HG02763 (cell line): ENCODE data around the gene DCLRE1C.
"Not testable (repeated sequence)": the region's sequence is repeated elsewhere in the genome, so short reads cannot be mapped to it uniquely, and the experiment has no call there.

Experiments used
- ATAC-seq: cut with Tn5 transposase; IDR thresholded peaks from one replicate; pipeline ENCODE4 v1.9.1; 2021; ENCODE audit warnings: mild to moderate bottlenecking, moderate library complexity; ENCODE audit not compliant: unreplicated experiment

Gene DCLRE1C

DNA sequence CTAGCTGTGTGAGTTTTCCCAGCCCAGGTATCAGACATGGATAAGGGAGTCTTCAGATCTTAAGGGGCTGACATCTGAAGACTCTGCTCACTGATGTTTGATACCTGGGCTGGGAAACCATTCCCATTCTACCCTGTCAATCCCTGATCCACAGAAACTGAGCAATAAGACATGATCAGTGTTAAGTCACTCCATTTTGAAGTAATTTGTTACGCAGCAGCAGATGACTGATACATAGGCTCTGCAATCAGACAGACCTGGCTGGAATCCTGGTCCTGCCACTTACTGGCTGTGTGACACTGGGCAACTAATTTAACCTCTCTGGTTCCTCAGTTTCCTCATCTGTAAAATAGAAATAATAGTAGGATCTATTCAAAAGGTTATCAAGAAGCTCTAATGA is 6.6 kb downstream of the DCLRE1C start:
- ATAC-seq: no peak

- no peak for ATAC-seq
Measured at GRCh38 chr10:14945108-14945507, 8.8 kb downstream of the DCLRE1C start.

DNA sequence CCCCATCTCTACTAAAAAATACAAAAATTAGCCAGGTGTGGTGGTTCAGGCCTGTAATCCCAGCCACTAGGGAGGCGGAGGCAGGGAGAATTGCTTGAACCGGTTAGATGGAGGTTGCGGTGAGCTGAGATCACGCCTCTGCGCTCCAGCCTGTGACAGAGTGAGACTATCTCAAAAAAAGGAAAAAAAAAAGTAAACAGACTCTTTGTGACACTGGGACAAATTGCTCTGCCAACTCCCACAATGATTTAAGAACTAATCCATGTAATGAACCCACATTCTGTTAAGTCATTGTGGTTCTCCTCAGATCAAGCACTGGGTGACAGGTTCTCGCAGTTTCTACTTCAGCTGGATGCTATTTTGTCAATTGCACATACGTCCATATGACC is 11.0 kb downstream of the DCLRE1C start:
- not testable (repeated sequence) for ATAC-seq

DNA sequence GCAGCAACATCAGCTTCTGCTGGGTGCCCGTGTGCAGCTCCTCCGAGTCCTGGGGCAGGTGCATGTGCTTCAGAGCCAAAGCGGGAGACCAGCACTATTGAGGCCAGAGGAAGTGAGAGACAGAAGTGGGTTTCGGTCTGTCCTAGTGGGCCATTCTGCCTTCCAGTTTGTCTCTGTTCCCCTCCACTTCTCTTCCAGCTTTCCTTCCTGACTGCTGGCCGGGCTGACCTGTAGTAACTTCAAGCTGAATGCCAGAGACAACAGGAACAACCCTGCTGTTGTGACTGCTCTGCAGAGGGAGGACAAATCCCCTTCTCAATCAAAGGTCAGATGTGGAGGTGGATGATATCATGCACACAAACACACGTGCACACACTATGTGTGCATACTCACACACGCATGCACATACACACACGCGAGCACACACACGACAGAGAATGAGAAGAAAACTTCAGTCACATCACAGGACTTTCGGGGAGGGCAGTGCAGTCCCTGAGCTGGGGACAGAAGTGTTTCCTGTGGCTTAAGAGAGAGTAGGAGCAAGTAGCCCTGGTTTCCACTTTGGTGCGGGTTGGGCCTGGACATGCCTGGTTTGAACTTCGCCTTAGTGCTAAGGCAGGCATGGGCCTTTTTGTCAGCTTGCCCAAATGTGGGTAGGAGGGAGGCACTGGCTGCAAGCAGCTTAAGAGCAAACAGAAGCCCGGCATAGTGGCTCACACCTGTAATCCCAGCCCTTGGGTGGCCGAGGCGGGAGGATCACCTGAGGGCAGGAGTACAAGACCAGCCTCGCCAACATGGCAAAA is 11.5 kb downstream of the DCLRE1C start:
- ATAC-seq: peak; percentile 88

DNA sequence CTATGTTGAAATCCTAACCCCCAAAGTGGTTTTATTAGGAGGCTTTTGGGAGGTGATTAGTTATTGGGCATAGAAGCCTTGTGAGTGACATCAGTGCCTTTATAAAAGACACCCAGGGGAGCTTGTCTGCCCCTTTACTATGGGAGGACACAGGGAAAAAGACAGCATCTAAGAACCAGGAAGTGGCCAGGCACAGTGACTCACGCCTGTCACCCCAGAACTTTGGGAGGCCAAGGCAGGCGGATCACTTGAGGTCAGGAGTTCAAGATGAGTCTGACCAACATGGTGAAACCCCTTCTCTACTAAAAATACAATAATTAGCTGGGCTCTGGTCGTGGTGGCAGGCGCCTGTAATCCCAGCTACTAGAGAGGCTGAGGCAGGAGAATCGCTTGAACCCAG is 14.9 kb downstream of the DCLRE1C start:
- not testable (repeated sequence) for ATAC-seq

DNA sequence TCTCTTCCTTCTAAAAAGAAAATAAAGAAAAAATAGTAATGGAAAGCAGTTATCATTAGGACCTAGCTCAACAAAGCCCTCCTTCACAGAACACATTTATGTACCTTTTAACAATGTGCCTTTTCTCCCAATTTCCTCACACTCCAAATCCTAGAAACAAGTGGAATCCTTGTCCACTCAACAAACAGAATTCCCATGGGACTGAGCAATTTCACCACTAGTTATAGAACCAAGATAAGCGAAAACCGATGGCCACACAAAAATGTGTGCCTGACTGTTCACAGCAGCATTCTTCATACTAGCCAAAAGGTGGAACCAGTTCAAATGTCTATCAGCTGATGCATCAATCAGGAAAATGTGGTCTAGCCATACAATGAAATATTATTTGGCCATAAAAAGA is 17.3 kb downstream of the DCLRE1C start:
- no peak for ATAC-seq

DNA sequence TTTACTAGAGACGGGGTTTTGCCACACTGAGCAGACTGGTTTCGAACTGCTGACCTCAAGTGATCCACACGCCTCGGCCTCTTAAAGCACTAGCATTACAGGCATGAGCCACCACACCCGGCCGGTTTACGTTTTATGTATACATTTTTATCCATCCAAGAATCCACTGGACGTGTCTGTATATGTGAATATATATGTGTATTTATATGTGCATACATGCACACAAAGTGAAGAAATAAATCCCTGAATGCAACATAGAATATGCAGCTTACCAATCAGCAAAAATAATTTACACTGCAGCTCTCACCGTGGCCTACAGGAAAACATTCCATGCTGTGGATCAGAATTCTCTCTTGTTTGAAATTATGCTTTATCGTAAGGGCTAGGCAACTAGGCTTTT is 23.3 kb downstream of the DCLRE1C start:
- ATAC-seq: no peak

- peak; percentile 94 for ATAC-seq
Measured at GRCh38 chr10:14926722-14927416, 27.0 kb downstream of the DCLRE1C start.

- peak; percentile 13 for ATAC-seq
Measured at GRCh38 chr10:14926061-14926470, 27.8 kb downstream of the DCLRE1C start.

DNA sequence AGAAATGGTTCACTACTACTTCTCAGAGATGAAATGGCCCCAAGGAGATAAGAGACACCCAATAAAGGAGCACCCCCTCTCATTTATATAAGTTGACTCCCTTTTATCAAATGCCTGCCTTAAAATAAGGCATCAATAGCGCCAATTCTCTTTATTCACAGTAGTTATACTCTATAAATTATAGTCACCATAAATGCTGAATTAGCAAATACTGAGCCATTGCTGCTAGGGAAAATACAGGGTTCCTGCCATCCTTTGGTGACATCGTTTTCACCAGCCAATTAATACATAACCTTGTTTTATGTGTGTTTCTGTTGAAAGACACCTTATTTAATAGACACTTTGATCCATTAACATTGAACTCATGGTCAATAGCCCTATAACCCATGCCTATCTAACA is 28.6 kb downstream of the DCLRE1C start:
- no peak for ATAC-seq

DNA sequence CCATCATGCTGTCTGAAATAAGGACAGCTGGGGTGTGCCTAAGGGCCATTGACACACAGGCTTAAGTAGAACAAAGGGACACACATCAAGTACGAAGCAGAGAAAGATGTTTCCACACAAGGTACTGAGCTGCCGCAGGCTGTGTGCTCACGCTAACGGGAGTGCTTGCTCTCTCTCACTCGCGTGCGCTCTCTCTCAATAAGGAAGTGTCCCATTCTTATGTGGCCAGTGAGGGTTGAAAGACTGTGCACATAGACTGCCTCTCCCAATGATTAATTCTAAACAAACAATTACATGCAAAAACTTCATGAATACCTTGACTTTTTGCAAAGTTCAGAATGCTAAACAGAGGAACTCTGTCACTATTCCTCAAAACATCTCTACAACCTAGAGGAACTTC is 29.9 kb downstream of the DCLRE1C start:
- ATAC-seq: no peak

DNA sequence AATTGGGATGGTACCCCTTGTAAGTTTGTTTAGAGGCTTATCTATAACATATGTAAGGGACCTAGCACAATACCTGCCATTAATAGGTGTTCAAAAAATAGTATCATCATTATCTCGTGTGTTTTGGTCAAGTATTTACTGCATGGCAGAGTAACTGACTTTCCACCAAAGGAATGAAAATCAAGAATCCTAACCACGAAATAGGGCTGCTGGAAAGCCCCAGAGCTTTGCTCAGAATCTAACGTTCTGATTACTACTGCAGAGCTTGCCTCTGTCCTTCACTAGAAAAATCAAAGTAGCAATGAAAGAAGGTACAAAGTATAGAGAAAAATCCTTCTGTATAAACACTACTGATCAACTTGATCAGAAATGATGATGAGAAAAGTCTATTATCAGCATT is 34.9 kb downstream of the DCLRE1C start:
- no peak for ATAC-seq

- no peak for ATAC-seq
Measured at GRCh38 chr10:14917827-14918226, 36.1 kb downstream of the DCLRE1C start.

DNA sequence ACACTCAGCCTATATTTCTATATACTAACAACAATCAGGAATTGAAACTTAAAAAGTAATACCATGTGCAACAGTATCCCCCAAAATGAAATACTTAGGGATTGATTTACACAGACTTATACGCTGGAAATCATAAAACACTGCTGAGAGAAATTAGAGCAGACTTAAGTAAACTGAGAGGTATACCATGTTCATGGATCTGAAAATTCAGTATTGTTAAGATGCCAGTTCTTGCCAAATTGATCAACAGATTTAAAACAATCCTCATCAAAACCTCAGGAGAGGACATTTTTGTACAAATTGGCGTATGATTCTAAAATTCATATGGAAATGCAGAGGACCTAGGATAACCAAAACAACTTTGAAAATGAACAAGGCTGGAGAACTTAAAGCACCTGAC is 37.3 kb downstream of the DCLRE1C start:
- no peak for ATAC-seq

DNA sequence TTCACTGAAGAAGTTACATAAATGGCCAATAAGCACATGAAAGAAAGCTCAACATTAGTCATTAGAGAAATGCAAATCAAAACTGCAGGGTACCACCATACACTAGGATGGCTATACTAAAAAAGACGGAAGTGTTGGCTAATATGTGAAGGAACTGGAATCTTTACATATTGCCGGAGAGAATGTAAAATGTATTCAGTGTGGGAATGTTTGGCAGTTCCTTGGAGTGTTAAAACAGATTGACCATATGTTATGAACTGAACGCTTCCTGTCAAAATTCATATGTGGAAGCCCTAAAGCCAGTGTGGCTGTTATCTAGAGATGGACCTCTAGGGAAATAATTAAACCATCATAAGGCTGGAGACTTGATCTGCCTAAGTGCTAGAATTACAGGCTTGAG is 42.1 kb downstream of the DCLRE1C start:
- ATAC-seq: no peak

- no peak for ATAC-seq
Measured at GRCh38 chr10:14910953-14911352, 42.9 kb downstream of the DCLRE1C start.

DNA sequence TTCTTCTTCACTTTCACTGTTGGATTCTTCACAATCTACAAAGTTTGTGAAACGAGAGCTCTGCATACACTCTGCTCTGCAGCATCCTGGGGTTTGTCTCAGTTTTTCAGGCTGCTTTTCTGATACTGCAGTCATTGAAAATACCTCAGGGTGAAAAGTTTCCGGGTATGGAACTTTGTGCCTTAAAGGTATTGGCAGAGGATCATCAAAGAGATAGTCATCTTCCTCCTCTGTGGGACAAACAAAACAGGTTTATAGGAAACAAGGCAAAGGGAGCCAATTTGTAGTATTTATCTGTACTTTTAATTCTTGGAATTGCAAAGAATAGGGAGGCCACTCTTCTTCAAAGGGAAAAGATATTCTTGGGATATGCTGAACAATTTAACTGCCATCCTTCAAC is 44.8 kb downstream of the DCLRE1C start:
- no peak for ATAC-seq

DNA sequence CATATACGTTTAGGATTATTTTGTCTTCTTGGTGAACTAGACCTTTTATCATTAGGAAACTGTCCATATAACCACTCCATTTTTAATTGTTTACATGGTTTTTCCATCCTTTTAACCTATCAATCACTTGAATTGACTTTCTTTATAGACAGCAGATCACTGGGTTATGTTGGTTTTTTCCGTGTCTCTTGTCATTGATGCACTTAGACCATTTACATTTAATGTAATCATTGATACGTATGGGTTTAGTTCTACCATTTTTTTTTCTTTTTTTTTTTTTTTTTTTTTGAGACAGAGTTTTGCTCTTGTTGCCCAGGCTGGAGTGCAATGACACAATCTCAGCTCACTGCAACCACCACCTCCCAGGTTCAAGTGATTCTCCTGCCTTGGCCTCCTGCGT is 46.3 kb downstream of the DCLRE1C start:
- ATAC-seq: not testable (repeated sequence)

DNA sequence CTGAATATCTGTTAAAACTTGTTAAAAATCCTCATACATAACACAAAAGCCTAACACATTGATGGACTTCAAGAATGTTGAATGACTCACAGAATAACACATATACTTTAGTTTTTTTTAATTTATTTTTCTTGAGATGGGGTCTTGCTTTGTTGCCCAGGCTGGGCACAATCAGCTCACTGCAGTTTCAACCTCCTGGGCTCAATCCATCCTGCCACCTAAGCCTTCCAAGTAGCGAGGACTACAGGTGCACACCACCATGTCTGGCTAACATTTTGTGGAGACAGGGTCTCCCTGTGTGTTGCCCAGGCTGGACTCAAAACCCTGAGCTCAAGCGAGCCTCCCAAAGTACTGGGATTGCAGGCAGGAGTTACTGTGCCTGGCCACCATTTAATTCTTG is 47.1 kb downstream of the DCLRE1C start:
- no peak for ATAC-seq

GRCh38 chr10:14905890-14906289 is 48.0 kb downstream of the DCLRE1C start:
- no peak for ATAC-seq

GRCh38 chr10:14904864-14905263 is 49.0 kb downstream of the DCLRE1C start:
- no peak for ATAC-seq

DNA sequence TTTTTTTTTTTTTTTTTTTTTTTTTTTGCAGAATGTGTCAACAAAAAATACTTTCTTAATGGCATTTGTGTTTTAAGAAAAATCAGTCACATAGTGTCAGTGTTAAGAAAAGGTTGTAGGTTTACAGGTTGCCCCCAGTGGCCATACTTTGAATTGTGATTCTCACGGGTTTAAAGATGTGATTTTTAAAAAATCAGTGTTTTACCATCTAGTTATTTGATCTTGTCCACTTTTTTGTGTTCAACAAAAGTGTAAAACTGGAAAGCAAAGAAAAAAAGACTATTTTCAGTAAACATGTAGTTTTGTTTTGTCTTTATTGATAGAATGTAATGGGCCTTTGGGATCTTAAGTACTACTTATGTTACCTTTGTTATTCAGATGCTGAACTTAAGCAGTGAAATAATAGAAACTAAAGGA is 49.6 kb downstream of the DCLRE1C start:
- ATAC-seq: no peak
